CD4-positive, alpha-beta T cell (primary cell): Measurements from ENCODE around the gene DCP1A. TPM values are rescaled to one million over a fixed set of nuclear protein-coding genes. Genes with fewer than 3 reads are reported as not detected.

Experiments used
- ATAC-seq: fragments of 200-7000 bp; cut with Tn5 transposase; one replicate; pipeline ENCODE4 v1.10.0; 2022; ENCODE audit warnings: mild to moderate bottlenecking; ENCODE audit not compliant: poor library complexity
- CTCF ChIA-PET: fragments of 350-600 bp; sonication (Branson Sonifier 250); formaldehyde crosslinking; loops from one replicate; lab custom pipeline; 2021; ENCODE audit warnings: antibody characterized with exemption, inconsistent platforms; lab: Charles Lee
- POLR2A ChIA-PET: fragments of 350-600 bp; sonication (Branson Sonifier 250); formaldehyde crosslinking; loops from one replicate; lab custom pipeline; 2021; ENCODE audit warnings: antibody characterized with exemption, inconsistent platforms; lab: Charles Lee
- DNase-seq, 14 experiments: peaks; one replicate each; pipeline ENCODE4 v3.0.0-alpha.2; 2013 to 2020; ENCODE audit warnings: mixed read lengths in 2 of 14
- H3K27ac ChIP-seq, 2 donors: one replicate each; pipeline versions ENCODE4 v1.5.1 to v1.7.0; 2013; ENCODE audit warnings: low read length in 2 of 2, low read depth in 1 of 2, mild to moderate bottlenecking in 1 of 2
- H3K27me3 ChIP-seq, 2 experiments: 1 replicate in 1 of 2; 2 replicates in 1 of 2; pipeline versions ENCODE4 v1.6.1 to v1.7.0; 2013; ENCODE audit warnings: low read length in 2 of 2, control low read depth in 1 of 2, mild to moderate bottlenecking in 1 of 2, moderate library complexity in 1 of 2; ENCODE audit not compliant: insufficient read depth in 2 of 2, control insufficient read depth in 1 of 2
- H3K36me3 ChIP-seq: one replicate; pipeline ENCODE4 v1.6.1; 2013; ENCODE audit warnings: low read length, control low read depth; ENCODE audit not compliant: insufficient read depth
- H3K4me1 ChIP-seq: one replicate; pipeline ENCODE4 v1.6.1; 2013; ENCODE audit warnings: low read length, control low read depth; ENCODE audit not compliant: insufficient read depth
- H3K4me3 ChIP-seq: one replicate; pipeline ENCODE4 v1.5.1; 2013; ENCODE audit warnings: mild to moderate bottlenecking, low read length, moderate library complexity
- H3K9me3 ChIP-seq, 2 experiments: 1 replicate in 1 of 2; 2 replicates in 1 of 2; pipeline versions ENCODE4 v1.6.1 to v1.7.0; 2013; ENCODE audit warnings: low read length in 2 of 2, mild to moderate bottlenecking in 2 of 2, control low read depth in 1 of 2, moderate library complexity in 1 of 2; ENCODE audit not compliant: control insufficient read depth in 1 of 2, insufficient read depth in 1 of 2
- H3K27ac Mint-ChIP-seq: one replicate; pipeline ENCODE4 v1.8.0; 2020; ENCODE audit warnings: mixed read lengths
- H3K27me3 Mint-ChIP-seq: one replicate; pipeline ENCODE4 v1.8.0; 2021; ENCODE audit warnings: mixed read lengths
- H3K36me3 Mint-ChIP-seq: one replicate; pipeline ENCODE4 v1.8.0; 2021; ENCODE audit warnings: low read depth, mixed read lengths
- H3K4me1 Mint-ChIP-seq: one replicate; pipeline ENCODE4 v1.8.0; 2021; ENCODE audit warnings: low read depth, mixed read lengths
- H3K4me3 Mint-ChIP-seq: one replicate; pipeline ENCODE4 v1.8.0; 2020; ENCODE audit warnings: mild to moderate bottlenecking, mixed read lengths
- H3K9me3 Mint-ChIP-seq: one replicate; pipeline ENCODE4 v1.8.0; 2020; ENCODE audit warnings: mixed read lengths
- intact Hi-C, 2 experiments: fragments of 100-400 bp; cut with DNase I in 1 of 2; cut with micrococcal nuclease in 1 of 2; formaldehyde crosslinking; loops; one replicate each; pipeline versions ENCODE4 v1.15.1 to v1.9.0; 2023 to 2025; cut with DNase I, micrococcal nuclease
- total RNA-seq, 174 experiments: library from RNA in 2 of 174; stranded (reverse) in 2 of 174; gene quantifications; one replicate each; pipeline ENCODE4 v1.2.3 and lab custom pipeline; 2021 to 2026
- TF ChIP-seq, protein P1 (sequence below): fragments of 200-600 bp; IDR thresholded peaks from one replicate; pipeline ENCODE4 v1.8.0; 2022; ENCODE audit warnings: antibody characterized with exemption, mild to moderate bottlenecking

DCP1A gene
- total RNA-seq, 2 experiments from 2014 or later = 58.9 to 60.1 TPM

DNA sequence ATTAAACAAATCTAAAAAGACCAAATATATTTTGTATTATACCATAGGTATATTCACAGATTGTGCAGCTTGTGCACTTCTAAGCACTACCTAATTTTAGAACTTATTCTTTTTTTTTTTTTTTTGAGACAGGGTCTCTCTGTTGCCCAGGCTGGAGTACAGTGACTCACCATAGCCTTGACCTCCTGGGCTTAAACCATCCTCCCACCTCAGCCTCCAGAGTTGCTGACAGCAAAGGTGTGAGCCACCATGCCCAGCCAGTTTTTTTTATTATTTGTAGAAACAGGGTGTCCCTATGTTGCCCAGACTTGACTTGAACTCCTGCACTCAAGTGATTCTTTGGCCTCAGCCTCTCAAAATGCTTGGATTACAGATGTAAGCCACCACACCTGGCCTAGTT, 79.6 kb downstream of the DCP1A start:
- no peaks in the 10 kb centered on the region for H3K27me3 ChIP-seq
- Mint-ChIP-seq H3K36me3 (no peaks in the 10 kb centered on the region), H3K27me3 (peaks cover 4% of the 10 kb centered on the region), H3K4me1 (no peaks in the 10 kb centered on the region), H3K9me3 (no peaks in the 10 kb centered on the region), H3K4me3 (no peak overlapping the region), H3K27ac (no peak overlapping the region)
- intact Hi-C loops = no loop called here
- no peak overlapping the region for H3K27ac ChIP-seq
- no peaks in the 10 kb centered on the region for H3K36me3 ChIP-seq
- no peak for DNase-seq
- CTCF ChIA-PET = interaction anchor here (0.7 kb wide), 1 partner anchor 17 kb away, joined by 3 read pairs; no protein-coding TSS in a partner anchor
- POLR2A ChIA-PET = no interaction called here
- TF ChIP-seq, protein P1, sequence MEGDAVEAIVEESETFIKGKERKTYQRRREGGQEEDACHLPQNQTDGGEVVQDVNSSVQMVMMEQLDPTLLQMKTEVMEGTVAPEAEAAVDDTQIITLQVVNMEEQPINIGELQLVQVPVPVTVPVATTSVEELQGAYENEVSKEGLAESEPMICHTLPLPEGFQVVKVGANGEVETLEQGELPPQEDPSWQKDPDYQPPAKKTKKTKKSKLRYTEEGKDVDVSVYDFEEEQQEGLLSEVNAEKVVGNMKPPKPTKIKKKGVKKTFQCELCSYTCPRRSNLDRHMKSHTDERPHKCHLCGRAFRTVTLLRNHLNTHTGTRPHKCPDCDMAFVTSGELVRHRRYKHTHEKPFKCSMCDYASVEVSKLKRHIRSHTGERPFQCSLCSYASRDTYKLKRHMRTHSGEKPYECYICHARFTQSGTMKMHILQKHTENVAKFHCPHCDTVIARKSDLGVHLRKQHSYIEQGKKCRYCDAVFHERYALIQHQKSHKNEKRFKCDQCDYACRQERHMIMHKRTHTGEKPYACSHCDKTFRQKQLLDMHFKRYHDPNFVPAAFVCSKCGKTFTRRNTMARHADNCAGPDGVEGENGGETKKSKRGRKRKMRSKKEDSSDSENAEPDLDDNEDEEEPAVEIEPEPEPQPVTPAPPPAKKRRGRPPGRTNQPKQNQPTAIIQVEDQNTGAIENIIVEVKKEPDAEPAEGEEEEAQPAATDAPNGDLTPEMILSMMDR = no peak
- no peak overlapping the region for H3K4me3 ChIP-seq
- no peaks in the 10 kb centered on the region for H3K9me3 ChIP-seq
- ATAC-seq = no peak
- no peaks in the 10 kb centered on the region for H3K4me1 ChIP-seq

DNA sequence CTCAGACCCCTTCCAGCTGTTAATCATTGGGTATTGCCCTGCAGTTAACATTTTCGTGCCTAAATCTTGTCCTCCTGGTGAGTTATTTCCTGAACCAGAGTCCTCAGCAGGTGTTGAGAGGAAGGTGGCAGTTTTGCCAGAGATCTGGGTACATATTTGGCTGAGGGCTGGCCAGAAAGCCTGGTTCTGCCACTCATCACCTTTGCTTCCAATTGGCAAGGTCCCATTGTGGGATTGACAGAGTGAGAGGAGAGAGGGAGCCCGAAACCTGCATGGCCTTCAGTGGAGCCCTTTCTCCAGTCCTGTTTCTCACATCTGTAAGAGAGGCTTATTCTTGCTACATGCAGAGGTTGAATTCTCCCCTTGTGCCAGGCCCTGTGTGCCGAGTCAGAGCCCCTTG, 82.6 kb downstream of the DCP1A start:
- no peaks in the 10 kb centered on the region for H3K27me3 ChIP-seq
- TF ChIP-seq, protein P1 = no peak
- no peaks in the 10 kb centered on the region for H3K4me1 ChIP-seq
- Mint-ChIP-seq H3K36me3 (no peaks in the 10 kb centered on the region), H3K27ac (no peak overlapping the region), H3K27me3 (peaks cover 4% of the 10 kb centered on the region), H3K4me1 (no peaks in the 10 kb centered on the region), H3K4me3 (no peak overlapping the region), H3K9me3 (no peaks in the 10 kb centered on the region)
- no peak for ATAC-seq
- no peaks in the 10 kb centered on the region for H3K36me3 ChIP-seq
- intact Hi-C loops = no loop called here
- ChIA-PET POLR2A (no interaction called here), CTCF (no interaction called here)
- no peak for DNase-seq
- no peaks in the 10 kb centered on the region for H3K9me3 ChIP-seq
- no peak overlapping the region for H3K27ac ChIP-seq
- no peak overlapping the region for H3K4me3 ChIP-seq

DNA sequence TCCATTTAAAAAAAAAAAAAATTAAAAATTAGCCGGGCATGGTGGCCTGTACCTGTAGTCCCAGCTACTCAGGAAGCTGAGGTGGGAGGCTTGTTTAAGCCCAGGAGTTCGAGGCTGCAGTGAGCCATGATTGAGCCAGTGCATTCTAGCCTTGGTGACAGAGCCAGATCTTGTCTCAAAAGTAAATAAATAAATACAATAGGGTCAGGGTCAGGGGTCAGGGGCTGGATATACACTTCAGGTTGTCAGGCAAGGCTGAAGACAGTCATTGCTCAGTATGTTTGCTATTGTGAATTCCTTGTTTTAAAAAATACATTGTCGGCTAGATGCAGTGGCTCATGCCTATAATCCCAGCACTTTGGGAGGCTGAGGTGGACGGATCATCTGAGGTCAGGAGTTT, 83.4 kb downstream of the DCP1A start:
- no peaks in the 10 kb centered on the region for H3K4me1 Mint-ChIP-seq
- ChIA-PET POLR2A (no interaction called here), CTCF (no interaction called here)

More for the DNA sequence above, 83.4 kb downstream of the DCP1A start:
- Histone ChIP-seq H3K4me3 (no peak overlapping the region), H3K36me3 (no peaks in the 10 kb centered on the region), H3K4me1 (no peaks in the 10 kb centered on the region), H3K27me3 (no peaks in the 10 kb centered on the region), H3K27ac (no peak overlapping the region), H3K9me3 (no peaks in the 10 kb centered on the region)
- Mint-ChIP-seq H3K27ac (no peak overlapping the region), H3K4me3 (no peak overlapping the region), H3K36me3 (no peaks in the 10 kb centered on the region), H3K9me3 (no peaks in the 10 kb centered on the region), H3K27me3 (peaks cover 4% of the 10 kb centered on the region)
- ATAC-seq (no peak), DNase-seq (no peak)
- TF ChIP-seq, protein P1 = no peak
- intact Hi-C loops = no loop called here
